ENCODE data around the gene UBL4B. TPM values are rescaled to one million over a fixed set of nuclear protein-coding genes. Genes with fewer than 3 reads are reported as not detected.
A peak's percentile ranks its signal among the peaks of the same experiment; 100 is the strongest.

Gene UBL4B
- total and polyA plus RNA-seq, 2 experiments from 2014 or later: 0.09 TPM; not detected in 1

GRCh38 chr1:110087812-110088738, 24.2 kb upstream of the UBL4B start:
- no peaks in the 10 kb centered on the region for H3K36me3 ChIP-seq
- H3K9me3 ChIP-seq (ENCODE audit: low read depth): no peaks in the 10 kb centered on the region
- peak; percentile 68 to 77 for DNase-seq (ENCODE audit: low read depth in 1 of 2, low spot score in 1 of 2)
- no peak overlapping the region for H3K27ac ChIP-seq
- TF ChIP-seq CTCF (IDR thresholded peaks at IDR 0.05; ENCODE audit: low read depth, low read length): peak; percentile 75
- H3K27me3 ChIP-seq: peaks cover 50% of the 10 kb centered on the region
- peaks cover 28% of the 10 kb centered on the region for H3K4me1 ChIP-seq (ENCODE audit: low read depth)
- H3K4me3 ChIP-seq: no peak overlapping the region

- Histone ChIP-seq H3K4me3 (no peak overlapping the region), H3K36me3 (no peaks in the 10 kb centered on the region), H3K4me1 (ENCODE audit: low read depth) (peaks cover 28% of the 10 kb centered on the region), H3K27me3 (peaks cover 42% of the 10 kb centered on the region), H3K9me3 (ENCODE audit: low read depth) (no peaks in the 10 kb centered on the region), H3K27ac (no peak overlapping the region)
- DNase-seq (ENCODE audit: low read depth in 1 of 2, low spot score in 1 of 2): no peak
- TF ChIP-seq CTCF (IDR thresholded peaks at IDR 0.05; ENCODE audit: low read depth, low read length): no peak
Measured at GRCh38 chr1:110088739-110089316, 23.4 kb upstream of the UBL4B start.

- Histone ChIP-seq H3K27me3 (peaks cover 33% of the 10 kb centered on the region), H3K27ac (peak overlapping the region; percentile 50), H3K9me3 (ENCODE audit: low read depth) (no peaks in the 10 kb centered on the region), H3K36me3 (no peaks in the 10 kb centered on the region), H3K4me3 (no peak overlapping the region), H3K4me1 (ENCODE audit: low read depth) (peaks cover 20% of the 10 kb centered on the region)
- no peak for TF ChIP-seq CTCF (IDR thresholded peaks at IDR 0.05; ENCODE audit: low read depth, low read length)
- DNase-seq (ENCODE audit: low read depth in 1 of 2, low spot score in 1 of 2): peak in 1 of 2 donors; percentile 27
Measured at GRCh38 chr1:110089561-110090275, 22.5 kb upstream of the UBL4B start.

- H3K27ac ChIP-seq: no peak overlapping the region
- no peaks in the 10 kb centered on the region for H3K9me3 ChIP-seq (ENCODE audit: low read depth)
- peaks cover 20% of the 10 kb centered on the region for H3K4me1 ChIP-seq (ENCODE audit: low read depth)
- H3K36me3 ChIP-seq: no peaks in the 10 kb centered on the region
- DNase-seq (ENCODE audit: low read depth in 1 of 2, low spot score in 1 of 2): no peak
- peaks cover 16% of the 10 kb centered on the region for H3K27me3 ChIP-seq
- H3K4me3 ChIP-seq: no peak overlapping the region
- TF ChIP-seq CTCF (IDR thresholded peaks at IDR 0.05; ENCODE audit: low read depth, low read length): no peak
Measured at GRCh38 chr1:110091381-110091780, 20.9 kb upstream of the UBL4B start.

GRCh38 chr1:110091791-110092190, 20.5 kb upstream of the UBL4B start:
- TF ChIP-seq CTCF (IDR thresholded peaks at IDR 0.05; ENCODE audit: low read depth, low read length): no peak
- H3K36me3 ChIP-seq: no peaks in the 10 kb centered on the region
- no peak overlapping the region for H3K27ac ChIP-seq
- H3K9me3 ChIP-seq (ENCODE audit: low read depth): no peaks in the 10 kb centered on the region
- H3K4me3 ChIP-seq: no peak overlapping the region
- H3K4me1 ChIP-seq (ENCODE audit: low read depth): peaks cover 20% of the 10 kb centered on the region
- H3K27me3 ChIP-seq: peaks cover 12% of the 10 kb centered on the region
- DNase-seq (ENCODE audit: low read depth in 1 of 2, low spot score in 1 of 2): no peak

Data from cardiac muscle cell (in vitro differentiated cells and primary cell).